ENCODE results near the gene PRSS38.

The PRSS38 gene

DNA sequence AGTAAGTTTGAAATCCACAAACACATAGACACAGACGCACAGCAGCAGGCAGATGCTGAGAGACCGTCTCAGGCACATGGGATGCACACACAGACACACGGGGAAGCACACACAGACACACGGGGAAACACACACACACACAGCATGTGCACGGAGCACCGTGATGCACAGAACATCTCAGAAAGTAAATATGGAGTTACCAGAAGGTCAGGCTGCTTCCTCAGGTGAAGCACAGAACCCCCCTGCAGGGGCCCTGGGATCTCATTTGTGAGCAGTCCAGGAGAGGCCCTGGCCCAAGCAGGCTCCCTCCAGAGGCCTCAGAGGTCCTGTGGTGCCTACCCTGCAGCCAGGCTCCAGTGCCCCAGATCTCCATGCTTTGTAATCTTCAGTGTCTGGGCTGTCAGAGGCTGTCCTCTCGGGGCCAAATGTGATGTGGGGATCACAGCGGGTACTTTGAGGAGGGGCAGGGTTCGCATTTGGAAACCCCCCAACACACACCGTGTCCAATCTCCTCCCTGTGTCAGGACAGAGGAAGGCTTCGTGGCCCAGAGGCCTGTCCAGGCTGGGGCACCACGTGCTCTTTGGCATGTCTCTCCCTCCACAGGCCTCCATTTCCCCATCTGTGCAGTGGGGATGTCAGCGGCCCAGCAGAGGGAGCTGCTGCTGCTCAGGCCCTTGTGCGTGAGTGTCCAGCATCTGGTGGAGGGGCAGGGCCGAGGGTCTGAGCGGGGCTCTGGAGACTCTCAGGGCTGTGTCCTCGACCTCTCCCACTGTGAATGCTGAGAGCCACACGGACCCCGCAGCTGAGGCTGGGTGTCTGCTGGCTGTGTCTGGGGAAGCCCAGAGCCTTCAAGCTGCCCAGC is 23.0 kb upstream of the PRSS38 start:
- DNase-seq, result no peak

DNA sequence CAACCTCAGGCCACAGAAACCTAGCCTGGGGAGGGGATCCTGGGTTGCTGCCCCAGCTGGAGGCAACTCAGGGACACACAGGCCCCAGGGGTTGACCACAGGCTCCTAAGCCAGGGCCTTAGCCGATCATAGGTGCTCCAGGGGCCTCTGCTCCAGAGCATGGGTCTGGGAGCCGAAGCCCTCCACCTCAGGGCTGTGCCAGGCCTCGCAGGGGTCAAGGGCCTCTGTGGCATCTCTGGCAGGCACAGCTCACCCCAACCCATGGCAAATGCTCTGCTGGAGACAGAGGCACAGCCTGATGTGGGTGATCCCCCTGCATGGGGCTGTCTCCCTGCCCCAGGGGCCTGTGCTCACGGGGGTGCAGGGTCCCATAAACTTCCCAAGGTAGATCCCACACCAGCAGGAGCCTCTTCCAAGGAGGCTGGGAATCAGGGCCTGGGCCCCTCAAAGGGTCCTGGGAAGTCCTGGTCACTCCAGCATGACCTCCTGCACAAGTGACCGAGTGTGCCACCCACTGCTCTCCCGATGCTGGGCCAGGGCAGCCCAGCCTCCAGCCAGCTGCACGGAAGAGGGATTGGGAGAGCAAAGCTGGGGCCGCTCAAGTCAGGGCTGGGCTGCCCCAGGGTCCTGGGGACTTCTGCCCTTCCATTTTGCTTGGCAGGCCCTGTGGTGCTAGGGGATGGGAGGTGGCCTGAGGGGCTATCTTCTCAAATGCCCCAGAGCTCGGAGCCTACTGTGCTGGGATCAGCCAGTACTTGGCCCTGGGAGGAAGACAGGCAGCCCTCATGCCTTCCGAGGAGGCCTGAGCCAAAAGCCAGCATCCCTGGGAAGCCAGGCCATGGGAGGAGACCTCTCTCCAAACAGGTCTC is 22.2 kb upstream of the PRSS38 start:
- DNase-seq, result no peak

DNA sequence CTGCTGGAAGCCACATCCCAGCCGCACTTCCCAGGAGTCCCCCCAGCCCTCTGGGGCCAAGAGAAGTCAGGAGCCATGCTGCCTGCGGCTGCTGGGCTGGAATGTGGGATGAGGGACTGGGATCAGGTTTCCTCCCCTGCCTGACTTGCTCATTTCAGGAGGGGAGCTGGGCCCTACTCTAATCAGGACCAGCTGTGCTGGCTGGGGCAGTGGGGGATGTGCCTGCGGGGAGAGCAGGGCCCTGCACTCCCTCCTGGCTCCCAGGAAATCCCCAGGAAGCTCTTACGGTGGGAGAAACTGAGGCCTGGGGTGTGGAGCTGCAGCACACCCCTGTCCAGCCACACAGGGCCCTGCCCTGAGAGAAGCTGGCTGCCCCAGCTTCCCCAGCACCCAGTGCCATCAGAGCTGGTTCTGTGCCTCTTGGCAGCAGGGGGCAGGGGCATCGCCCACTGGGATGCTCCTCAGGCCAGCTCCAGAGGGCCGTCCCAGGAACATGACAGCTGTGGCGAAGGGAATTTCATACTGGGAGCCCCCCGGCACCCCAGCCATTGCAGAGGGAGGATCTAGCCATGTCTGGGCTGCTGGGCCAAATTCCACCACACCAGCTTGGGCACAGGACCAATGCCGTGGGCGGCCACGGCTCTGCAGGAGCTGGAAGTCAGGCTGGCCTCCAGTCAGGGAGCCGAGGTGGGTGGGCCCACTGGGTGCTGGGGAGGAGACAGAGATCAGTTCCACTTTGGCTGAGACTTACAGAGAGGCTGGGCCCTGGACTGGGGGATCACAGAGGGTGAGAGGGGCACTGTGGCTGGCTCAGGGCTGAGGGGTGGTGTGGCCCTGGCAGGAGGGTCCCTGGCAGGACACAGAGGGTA is 21.3 kb upstream of the PRSS38 start:
- no peak for DNase-seq

DNA sequence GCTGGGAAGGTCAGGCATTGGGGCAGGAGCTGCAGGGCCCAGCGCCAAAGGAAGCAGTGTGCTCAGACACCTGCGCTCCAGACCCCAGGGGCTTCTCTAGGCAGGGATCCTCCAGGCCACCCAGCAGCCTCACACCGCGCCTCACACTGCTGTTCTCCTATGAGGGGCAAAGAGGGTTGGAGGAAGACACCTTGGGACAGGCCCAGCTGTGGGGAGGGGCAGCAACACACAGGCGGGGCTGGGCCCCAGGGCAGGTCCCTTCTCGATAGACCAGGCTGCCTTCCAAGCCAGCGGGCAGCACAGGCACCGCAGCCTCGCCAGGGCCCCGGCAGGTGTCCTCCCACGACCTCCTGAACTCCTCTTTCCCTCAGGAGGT is 20.7 kb upstream of the PRSS38 start:
- DNase-seq, result no peak

DNA sequence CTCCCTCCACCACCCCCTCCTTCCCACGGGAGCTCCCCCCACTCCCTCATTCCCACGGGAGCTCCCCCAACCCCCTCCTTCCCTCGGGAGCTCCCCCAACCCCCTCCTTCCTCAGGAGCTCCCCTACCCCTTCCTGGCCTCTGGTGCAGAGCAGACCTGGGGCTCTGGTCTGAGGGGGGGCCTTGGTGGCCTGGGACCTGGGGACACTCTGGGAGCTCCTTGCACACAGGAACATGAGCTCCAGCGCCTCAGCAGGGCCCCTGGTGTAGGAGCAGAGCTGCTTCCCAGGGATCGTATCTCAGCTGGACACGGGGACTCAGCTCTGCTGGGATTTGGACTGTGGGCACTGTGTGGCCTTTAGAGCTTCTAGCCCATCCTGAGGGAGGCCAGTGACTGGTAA is 19.7 kb upstream of the PRSS38 start:
- no peak for DNase-seq

DNA sequence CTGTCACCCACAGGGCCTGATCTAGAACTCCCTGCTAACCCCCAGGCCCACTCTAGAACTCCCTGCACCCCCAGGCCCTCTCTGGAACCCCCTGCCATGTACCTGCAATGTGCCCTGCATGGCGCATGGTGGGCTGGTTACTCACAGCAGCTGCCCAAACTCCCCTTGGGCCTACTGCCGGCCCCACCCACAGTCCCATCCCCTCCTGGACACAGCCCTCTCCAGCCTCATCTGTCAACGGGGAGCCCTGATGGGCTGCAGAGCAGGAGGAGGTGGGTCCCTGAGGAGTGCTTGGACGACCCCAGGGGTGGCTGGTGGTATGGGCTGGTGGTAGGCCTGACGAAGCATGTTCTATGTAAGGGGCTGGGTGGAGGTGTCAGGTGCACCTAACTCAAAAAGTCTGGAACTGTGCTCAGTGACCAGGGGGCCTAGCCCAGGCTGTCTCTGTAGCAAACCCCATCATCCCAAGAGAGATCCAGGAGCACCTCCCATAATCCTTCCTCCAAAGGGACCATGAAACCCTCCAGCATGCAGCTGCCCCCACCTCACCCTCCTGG is 19.0 kb upstream of the PRSS38 start:
- DNase-seq, result no peak

DNA sequence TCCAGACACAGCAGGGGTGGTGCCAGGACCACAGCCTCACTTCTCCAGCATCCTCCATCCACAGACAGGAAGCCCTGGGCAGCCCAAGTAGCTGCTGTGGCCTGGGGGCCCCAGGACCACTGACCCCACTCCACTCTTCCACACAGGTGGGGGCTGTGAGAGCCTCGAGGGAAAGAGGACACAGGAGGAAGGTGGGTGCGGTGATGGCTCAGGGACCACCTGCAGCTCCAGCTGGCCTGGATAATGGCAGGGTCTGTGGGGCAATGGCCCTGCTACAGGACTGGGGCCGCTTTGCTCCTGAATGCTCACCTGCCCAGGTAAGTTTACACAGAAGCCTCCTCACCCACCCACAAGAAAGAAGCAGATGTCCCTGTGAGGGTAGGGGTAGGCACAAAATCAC is 18.3 kb upstream of the PRSS38 start:
- DNase-seq, result no peak

DNA sequence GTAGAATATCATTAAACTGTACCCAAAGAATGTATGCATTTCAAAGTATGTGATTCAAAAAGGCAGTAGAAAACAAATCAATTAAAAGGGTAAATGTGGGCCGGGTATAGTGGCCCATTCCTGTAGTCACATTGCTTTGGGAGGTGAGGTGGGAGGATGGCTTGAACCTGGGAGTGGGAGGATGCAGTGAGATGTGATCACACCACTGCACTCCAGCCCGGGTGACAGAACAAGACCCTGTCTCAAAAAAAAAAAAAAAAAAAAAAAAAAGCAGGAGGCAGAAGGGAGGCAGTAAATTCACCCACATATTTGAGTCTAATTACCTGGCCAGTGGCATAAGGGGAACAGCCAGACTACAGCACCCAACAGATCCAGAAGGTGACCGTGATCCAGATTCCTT is 17.9 kb upstream of the PRSS38 start:
- DNase-seq, result no peak

DNA sequence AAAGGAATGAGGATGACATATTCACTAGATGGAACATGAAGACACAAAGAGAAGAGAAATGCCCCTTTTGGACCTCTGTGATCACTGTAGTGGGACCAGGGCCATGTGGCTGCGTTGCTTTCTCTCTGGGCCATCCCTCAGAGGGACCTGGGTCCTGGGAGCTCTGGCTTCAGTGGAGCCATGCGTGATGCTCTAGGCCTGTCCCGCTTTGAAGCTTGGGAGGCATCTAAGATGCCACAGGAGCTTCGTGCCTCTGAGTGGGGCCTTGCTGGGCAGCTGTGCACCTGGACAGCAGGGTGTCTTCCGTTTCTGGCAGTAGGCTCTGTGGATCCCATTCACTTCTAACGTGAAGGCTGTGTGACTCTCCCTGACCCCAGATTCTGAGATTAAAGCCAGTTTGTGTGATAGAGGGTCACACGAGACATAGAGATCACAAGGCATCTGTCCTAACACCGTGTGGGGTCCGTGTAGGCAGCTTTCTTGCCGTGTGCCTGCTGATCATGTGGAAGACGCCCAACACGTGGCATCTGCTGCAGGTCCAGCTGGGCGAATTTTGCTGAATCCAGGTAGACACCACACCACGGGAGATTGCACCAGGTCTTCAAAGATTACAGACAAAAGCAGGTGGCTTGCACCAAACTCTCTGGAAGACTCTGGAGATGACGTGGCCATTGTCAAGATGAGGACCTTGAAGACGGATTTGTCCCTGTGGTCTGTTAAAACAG is 17.2 kb upstream of the PRSS38 start:
- DNase-seq, result no peak

DNA sequence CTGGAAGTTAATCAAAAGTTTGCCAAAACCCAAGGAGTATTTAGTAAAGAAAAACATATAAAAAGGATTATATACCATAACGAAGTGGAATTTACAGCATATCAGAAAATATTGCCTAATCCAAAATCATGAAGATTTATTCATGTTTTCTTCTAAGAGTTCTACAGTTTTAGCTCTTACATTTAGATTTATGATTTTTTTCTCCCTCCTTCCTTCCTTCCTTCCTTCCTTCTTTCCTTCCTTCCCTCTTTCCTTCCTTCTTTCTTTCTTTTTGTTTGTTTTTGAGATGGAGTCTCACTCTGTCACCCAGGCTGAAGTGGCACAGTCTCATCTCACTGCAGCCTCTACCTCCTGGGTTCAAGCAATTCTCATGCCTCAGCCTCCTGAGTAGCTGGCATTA is 15.7 kb upstream of the PRSS38 start:
- no peak for DNase-seq

DNA sequence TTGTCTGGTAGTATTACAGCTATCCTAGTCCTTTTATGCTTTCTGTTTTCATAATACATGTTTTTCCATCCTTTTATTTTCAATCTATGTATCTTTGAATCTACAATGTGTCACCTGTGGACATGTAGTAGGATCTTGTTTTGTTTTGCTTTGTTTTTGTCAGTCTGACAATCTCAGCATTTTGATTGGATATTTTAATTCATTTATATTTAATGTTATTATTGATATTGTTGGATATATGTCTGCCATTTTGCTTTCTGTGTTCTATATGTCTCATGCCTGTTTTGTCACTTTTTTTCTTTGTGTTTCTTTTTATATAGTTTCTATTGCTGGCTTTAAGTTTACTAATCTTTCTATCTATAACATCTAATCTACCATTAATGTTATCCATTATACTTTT is 11.5 kb upstream of the PRSS38 start:
- DNase-seq, result no peak

DNA sequence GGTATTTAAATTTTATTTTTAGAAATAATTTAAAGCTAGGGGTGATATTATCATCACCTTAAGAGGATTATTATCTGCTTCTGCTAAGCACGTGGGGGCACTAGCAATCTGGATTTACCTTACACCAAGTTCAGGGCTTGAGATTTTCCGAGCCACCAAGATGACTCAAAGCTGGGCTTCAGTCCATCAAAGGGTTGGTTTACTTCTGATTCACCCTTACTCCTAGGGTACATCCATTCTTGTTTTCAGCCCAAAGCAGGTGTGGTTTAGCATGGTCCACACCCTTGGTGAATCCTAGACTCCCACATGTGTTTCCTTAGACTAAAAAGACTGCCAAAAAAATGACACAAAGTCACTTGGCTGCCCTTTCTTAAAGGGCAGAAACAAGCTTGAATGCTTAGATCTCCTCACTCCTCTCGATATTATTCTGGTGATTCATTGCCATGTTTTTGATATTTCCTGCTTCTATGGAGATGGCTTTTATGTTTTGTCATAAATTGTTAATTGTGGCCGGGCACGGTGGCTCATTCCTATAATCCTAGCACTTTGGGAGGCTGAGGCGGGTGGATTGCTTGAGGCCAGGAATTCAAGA is 9.8 kb upstream of the PRSS38 start:
- DNase-seq, result no peak

DNA sequence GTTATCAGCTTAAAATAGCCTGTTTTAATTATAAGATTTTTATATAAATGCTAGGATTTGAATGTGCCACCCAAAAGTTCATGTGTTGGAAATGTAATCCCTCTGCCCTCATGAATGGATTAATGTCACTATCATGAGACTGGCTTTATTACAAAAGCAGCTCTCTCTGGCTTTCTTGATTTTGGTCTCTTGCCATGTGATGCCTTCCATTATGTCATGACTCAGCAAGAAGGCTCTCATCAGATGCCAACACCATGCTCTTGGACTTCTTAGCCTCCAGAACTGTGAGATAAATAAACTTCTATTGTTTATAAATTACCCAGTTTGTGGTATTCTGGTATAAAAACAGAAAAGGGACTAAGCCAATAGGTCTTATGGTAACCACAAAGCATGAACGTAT is 6.9 kb upstream of the PRSS38 start:
- DNase-seq, result no peak

DNA sequence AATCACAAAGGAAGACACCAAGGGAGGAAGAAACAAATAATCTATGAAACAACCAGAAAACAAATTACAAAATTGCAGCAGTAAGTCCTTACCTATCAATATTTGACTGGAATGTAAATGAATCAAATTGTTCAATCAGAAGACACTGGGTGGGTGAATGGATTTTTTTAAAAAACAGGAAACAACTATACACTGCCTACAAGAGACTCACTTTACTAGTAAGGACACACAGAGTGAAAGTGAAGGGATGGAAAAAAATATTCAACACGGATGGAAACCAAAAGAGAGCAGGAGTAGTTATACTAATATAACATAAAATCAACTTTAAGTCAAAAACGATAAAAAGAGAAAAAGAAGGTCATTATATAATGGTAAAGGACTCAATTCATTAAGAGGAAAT is 6.4 kb upstream of the PRSS38 start:
- DNase-seq, result no peak

DNA sequence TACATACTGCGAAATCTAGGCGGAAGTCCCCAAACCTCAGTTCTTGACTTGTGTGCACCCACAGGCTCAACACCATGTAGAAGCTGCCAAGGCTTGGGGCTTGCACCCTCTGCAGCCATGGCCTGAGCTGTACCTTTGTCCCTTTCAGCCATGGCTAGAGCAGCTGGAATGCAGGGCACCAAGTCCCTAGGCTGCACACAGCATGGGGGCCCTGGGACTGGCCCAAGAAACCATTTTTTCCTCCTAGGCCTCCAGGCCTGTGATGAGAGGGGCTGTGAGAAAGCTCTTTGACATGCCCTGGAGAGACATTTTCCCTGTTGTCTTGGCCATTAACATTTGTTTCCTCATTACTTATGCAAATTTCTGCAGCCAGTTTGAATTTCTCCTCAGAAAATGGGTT is 1.5 kb upstream of the PRSS38 start:
- DNase-seq, result no peak

DNA sequence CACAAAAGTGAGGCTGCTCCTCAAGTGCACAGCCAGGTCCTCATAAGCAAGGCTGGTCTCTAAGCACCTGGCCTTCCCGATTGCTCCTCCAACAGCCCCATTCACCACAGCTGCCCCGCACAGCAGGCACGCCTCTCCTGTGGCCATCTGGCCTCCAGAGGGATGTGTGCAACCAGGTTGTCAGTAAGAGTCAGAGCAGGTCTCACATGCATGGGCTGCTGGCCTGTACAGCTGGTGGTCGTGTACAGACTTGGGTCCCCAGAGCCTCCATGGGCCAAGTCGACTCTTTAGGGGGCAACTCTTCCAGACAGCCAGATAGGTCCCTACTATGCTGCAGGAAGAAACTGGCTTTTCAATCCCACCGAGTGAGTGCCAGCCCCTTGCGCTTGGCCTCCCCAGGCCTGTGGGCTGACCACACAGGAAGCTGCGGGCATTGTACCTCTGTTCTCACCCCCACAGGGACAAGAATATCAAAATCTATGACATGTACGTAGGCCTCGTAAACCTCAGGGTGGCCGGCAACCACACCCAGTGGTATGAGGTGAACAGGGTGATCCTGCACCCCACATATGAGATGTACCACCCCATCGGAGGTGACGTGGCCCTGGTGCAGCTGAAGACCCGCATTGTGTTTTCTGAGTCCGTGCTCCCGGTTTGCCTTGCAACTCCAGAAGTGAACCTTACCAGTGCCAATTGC is 1.4 kb downstream of the PRSS38 start:
- no peak for DNase-seq

DNA sequence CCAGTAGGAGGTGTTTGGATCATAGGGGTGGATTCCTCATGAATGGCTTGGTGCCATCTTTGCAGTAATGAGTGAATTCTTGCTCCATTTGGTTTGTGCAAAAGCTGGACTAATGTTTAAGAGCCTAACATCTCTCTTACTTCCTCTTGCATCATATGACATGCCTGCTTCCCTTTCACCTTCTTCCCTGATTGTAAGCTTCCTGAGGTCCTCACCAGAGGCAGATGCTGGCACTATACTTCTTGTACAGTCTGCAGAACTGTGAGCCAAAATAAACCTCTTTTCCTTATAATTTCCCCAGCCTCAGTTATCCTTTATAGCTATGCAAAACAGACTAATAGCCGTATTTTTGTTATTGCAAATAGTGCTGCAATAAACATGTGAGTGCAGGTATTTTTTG is 8.1 kb downstream of the PRSS38 start:
- DNase-seq, result no peak

DNA sequence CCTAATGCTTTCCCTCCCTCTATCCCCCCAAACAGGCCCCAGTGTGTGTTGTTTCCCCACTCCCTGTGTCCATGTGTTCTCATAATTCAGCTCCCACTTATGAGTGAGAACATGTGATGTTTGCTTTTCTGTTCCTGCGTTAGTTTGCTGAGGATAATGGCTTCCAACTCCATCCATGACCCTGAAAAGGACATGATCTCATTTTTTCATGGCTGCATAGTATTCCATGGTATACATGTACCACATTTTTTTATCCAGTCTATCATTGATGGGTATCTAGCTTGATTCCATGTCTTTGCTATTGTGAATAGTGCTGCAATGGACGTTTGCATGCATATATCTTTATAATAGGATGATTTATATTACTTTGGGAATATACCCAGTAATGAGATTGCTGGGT is 8.7 kb downstream of the PRSS38 start:
- DNase-seq, result no peak

DNA sequence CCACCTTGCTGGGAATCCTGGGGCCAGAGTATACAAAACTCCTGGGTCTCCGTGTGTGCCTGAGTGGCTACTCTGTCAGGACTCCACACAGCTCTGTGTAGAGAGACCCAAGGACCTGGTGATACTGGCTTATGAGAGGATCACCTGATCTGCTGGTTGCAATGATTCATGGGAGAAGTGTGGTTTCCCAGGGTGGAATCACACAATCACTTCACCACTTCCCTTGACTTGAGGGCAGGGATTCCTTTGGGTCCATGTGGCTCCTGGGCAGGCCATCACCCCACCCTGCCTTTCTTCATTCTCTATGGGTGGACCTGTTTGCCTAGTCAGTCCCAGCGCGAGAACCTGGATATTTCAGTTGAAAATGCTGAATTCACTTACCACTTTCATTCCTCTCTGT is 13.3 kb downstream of the PRSS38 start:
- DNase-seq, result no peak

DNA sequence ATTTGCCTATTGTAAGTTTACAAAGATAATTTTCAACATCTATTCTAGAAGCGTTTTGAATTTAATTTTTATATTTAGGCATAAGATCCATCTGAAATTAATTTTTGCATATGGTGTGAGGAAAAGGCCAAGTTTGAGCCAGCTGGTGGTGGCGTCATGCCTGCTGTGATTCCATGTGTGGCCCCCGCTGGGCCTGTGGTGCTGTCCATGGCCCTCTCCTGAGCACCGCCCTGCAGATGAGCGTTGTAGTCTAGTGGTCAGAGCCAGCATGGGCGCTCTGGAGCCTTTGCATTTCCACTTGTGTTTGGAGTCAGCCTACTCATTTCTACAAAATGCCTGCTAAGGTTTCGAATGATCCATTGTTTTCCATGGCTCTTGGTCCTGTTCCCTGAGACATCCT is 22.7 kb downstream of the PRSS38 start:
- no peak for DNase-seq

Measured in amygdala (tissue), 56 donors.